Measurements from ENCODE around the gene ARRB1.

GRCh38 chr11:75305452-75305851 lies 46.0 kb downstream of the ARRB1 start:
- no peak for TF ChIP-seq GATA2 (IDR thresholded peaks at IDR 0.05; ENCODE audit: low read depth, low read length)
- no peak for TF ChIP-seq GATA3 (IDR thresholded peaks at IDR 0.05; ENCODE audit: low read depth, low read length)

Measured in SH-SY5Y (cell line).